ENCODE measurements around the gene NIN.

GRCh38 chr14:50862036-50862570 is 31.1 kb upstream of the NIN start:
- TF ChIP-seq, protein P1, sequence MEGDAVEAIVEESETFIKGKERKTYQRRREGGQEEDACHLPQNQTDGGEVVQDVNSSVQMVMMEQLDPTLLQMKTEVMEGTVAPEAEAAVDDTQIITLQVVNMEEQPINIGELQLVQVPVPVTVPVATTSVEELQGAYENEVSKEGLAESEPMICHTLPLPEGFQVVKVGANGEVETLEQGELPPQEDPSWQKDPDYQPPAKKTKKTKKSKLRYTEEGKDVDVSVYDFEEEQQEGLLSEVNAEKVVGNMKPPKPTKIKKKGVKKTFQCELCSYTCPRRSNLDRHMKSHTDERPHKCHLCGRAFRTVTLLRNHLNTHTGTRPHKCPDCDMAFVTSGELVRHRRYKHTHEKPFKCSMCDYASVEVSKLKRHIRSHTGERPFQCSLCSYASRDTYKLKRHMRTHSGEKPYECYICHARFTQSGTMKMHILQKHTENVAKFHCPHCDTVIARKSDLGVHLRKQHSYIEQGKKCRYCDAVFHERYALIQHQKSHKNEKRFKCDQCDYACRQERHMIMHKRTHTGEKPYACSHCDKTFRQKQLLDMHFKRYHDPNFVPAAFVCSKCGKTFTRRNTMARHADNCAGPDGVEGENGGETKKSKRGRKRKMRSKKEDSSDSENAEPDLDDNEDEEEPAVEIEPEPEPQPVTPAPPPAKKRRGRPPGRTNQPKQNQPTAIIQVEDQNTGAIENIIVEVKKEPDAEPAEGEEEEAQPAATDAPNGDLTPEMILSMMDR (IDR thresholded peaks at IDR 0.05 in 4 of 5, conservative IDR thresholded peaks at IDR 0.05 in 1 of 5) = no peak
- no peak for TF ChIP-seq POLR2A (IDR thresholded peaks at IDR 0.05)
